Endothelial cell of umbilical vein (primary cell): Measurements from ENCODE around the gene MAB21L2. TPM values are rescaled to one million over a fixed set of nuclear protein-coding genes. Genes with fewer than 3 reads are reported as not detected.

ENCODE experiments used
- BruUV-seq: library from RNA; stranded (reverse); fragments of 400-500 nt; replicated peaks from 2 replicates; lab custom pipeline; 2021; lab: Mats Ljungman, UMichigan
- CTCF ChIA-PET: fragments of 300-600, 350-600 bp; sonication (Branson Sonifier 250); formaldehyde crosslinking; loops from one replicate; lab custom pipeline; 2021; ENCODE audit warnings: antibody characterized with exemption, inconsistent platforms; lab: Charles Lee
- POLR2A ChIA-PET: fragments of 300-600, 350-600 bp; sonication (Branson Sonifier 250); formaldehyde crosslinking; loops from one replicate; lab custom pipeline; 2021; ENCODE audit warnings: antibody characterized with exemption, inconsistent platforms; lab: Charles Lee
- DNase-seq: peaks from one replicate; pipeline ENCODE4 v3.0.0-alpha.2; 2011; ENCODE audit warnings: low read depth, low spot score
- FAIRE-seq: peaks from 2 replicates; lab custom pipeline; 2011; peaks lifted over from hg19 to GRCh38; lab: Jason Lieb, UNC
- H2AFZ ChIP-seq: 2 replicates; pipeline ENCODE4 v1.6.0; 2012; ENCODE audit warnings: low read depth, low read length, control low read depth, inconsistent platforms
- H3K27ac ChIP-seq: 2 replicates; pipeline ENCODE4 v1.5.1; 2011; ENCODE audit warnings: low read depth, mild to moderate bottlenecking, control low read depth, low read length, moderate library complexity; ENCODE audit not compliant: insufficient read depth
- H3K27me3 ChIP-seq, 2 experiments: 2 replicates each; pipeline versions ENCODE4 v1.6.0 to v1.6.1; 2011; ENCODE audit warnings: low read length in 2 of 2, mixed read lengths in 1 of 2; ENCODE audit not compliant: control insufficient read depth in 2 of 2, insufficient read depth in 2 of 2
- H3K36me3 ChIP-seq, 2 experiments: 2 replicates in 1 of 2; 3 replicates in 1 of 2; pipeline ENCODE4 v1.5.1; 2011; ENCODE audit warnings: low read length in 2 of 2, mild to moderate bottlenecking in 1 of 2, moderate library complexity in 1 of 2; ENCODE audit not compliant: control insufficient read depth in 2 of 2, insufficient read depth in 2 of 2; ENCODE audit errors: extremely low read depth in 1 of 2
- H3K4me1 ChIP-seq: 3 replicates; pipeline ENCODE4 v1.5.1; 2011; ENCODE audit warnings: mild to moderate bottlenecking, low read length; ENCODE audit not compliant: control insufficient read depth, insufficient read depth; ENCODE audit errors: extremely low read depth
- H3K4me2 ChIP-seq: 2 replicates; pipeline ENCODE4 v1.6.1; 2011; ENCODE audit warnings: low read length, control low read depth, mixed read lengths; ENCODE audit not compliant: insufficient read depth
- H3K4me3 ChIP-seq, 3 experiments: fragments of 200-600 bp in 1 of 3; sonication (generic), shearing (Covaris generic) in 1 of 3; replicated peaks in 1 of 3; 2 replicates each; pipeline ENCODE4 v1.5.1; 2011 to 2016; ENCODE audit warnings: control low read depth in 3 of 3, low read length in 3 of 3, mild to moderate bottlenecking in 2 of 3, inconsistent platforms in 1 of 3, low read depth in 1 of 3, moderate library complexity in 1 of 3; ENCODE audit not compliant: insufficient read depth in 1 of 3
- H3K79me2 ChIP-seq: 2 replicates; pipeline ENCODE4 v1.6.0; 2012; ENCODE audit warnings: low read length, inconsistent platforms; ENCODE audit not compliant: control insufficient read depth, insufficient read depth
- H3K9ac ChIP-seq: replicated peaks from 2 replicates; pipeline ENCODE3; 2011; ENCODE audit warnings: low read length, control low read depth; ENCODE audit not compliant: insufficient read depth; ENCODE audit errors: extremely low read depth
- H3K9me1 ChIP-seq: replicated peaks from 3 replicates; pipeline ENCODE4 v1.6.0; 2011; ENCODE audit warnings: mild to moderate bottlenecking, low read length; ENCODE audit not compliant: control insufficient read depth, insufficient read depth; ENCODE audit errors: extremely low read depth
- H3K9me3 ChIP-seq: replicated peaks from 2 replicates; pipeline ENCODE4 v1.5.1; 2012; ENCODE audit warnings: low read length, inconsistent platforms; ENCODE audit not compliant: control insufficient read depth, insufficient read depth
- H4K20me1 ChIP-seq: replicated peaks from 2 replicates; pipeline ENCODE3; 2011; ENCODE audit warnings: mild to moderate bottlenecking, low read length; ENCODE audit not compliant: control insufficient read depth, insufficient read depth; ENCODE audit errors: extremely low read depth
- CTCF ChIP-seq, 2 donors: IDR thresholded peaks; 1 replicate in 1 of 2; 2 replicates in 1 of 2; pipeline ENCODE4 v1.5.1; 2011; ENCODE audit warnings: low read length in 2 of 2, mild to moderate bottlenecking in 2 of 2, moderate library complexity in 2 of 2, control low read depth in 1 of 2, inconsistent platforms in 1 of 2, low read depth in 1 of 2; ENCODE audit not compliant: insufficient read depth in 1 of 2; ENCODE audit errors: extremely low read depth in 1 of 2
- EZH2 ChIP-seq: IDR thresholded peaks from 2 replicates; pipeline ENCODE4 v1.6.1; 2012; ENCODE audit warnings: borderline replicate concordance, low read depth, mild to moderate bottlenecking, moderate library complexity, low read length, inconsistent platforms; ENCODE audit not compliant: severe bottlenecking
- FOS ChIP-seq: IDR thresholded peaks from 2 replicates; pipeline ENCODE4 v1.6.1; 2011; ENCODE audit warnings: mild to moderate bottlenecking, low read length, moderate library complexity, borderline replicate concordance; ENCODE audit not compliant: insufficient read depth
- GATA2 ChIP-seq: IDR thresholded peaks from 2 replicates; pipeline ENCODE4 v1.7.0; 2011; ENCODE audit warnings: low read depth, mild to moderate bottlenecking, moderate library complexity, mixed read lengths, low read length; ENCODE audit not compliant: insufficient read length, insufficient read depth
- JUN ChIP-seq: IDR thresholded peaks from 2 replicates; pipeline ENCODE4 v1.6.1; 2011; ENCODE audit warnings: borderline replicate concordance, low read depth; ENCODE audit not compliant: insufficient read length, insufficient read depth
- MAX ChIP-seq: IDR thresholded peaks from 2 replicates; pipeline ENCODE4 v1.6.1; 2011; ENCODE audit not compliant: insufficient read depth, insufficient read length
- MYC ChIP-seq: IDR thresholded peaks from one replicate; pipeline ENCODE4 v1.6.1; 2011; ENCODE audit warnings: mild to moderate bottlenecking, low read depth, low read length
- POLR2A ChIP-seq: IDR thresholded peaks from 2 replicates; pipeline ENCODE4 v1.6.1; 2012; ENCODE audit warnings: low read depth, mild to moderate bottlenecking, control low read depth, low read length
- POLR2AphosphoS5 ChIP-seq: IDR thresholded peaks from 2 replicates; pipeline ENCODE4 v1.6.1; 2012; ENCODE audit warnings: low read depth, mild to moderate bottlenecking, control low read depth, low read length, moderate library complexity; ENCODE audit not compliant: insufficient read depth
- dilution Hi-C: fragments of 300-500 bp; cut with MboI; formaldehyde crosslinking; loops from one replicate; pipeline ENCODE4 v1.15.0; 2019; ENCODE audit warnings: low sequenced_read_pairs; ENCODE audit not compliant: extremely low pct_ligation_motif_present
- intact Hi-C: fragments of 100-400 bp; cut with micrococcal nuclease; formaldehyde crosslinking; loops from one replicate; pipeline ENCODE4 v1.10.0; 2022
- polyA plus RNA-seq, 4 experiments: library from polyadenylated mRNA; depleted of rRNA in 3 of 4; stranded (reverse) in 3 of 4; unstranded in 1 of 4; fragments of >200 nt; gene quantifications; 2 replicates each; pipeline versions ENCODE4 v1.2.1 to v1.2.3, GENCODE V29; 2011 to 2012; ENCODE audit warnings: missing spikeins in 1 of 4
- total RNA-seq: library from RNA; stranded (reverse); gene quantifications from 2 replicates; pipeline ENCODE4 v1.2.3, GENCODE V29; 2021

MAB21L2 gene
- total and polyA plus RNA-seq, 2 donors (not counting 3 experiments of a cell fraction or from before 2014, with no cell fraction given), result not detected

GRCh38 chr4:150625033-150625432, 43.1 kb downstream of the MAB21L2 start:
- intact Hi-C loops, result no loop called here
- Histone ChIP-seq H3K9me3 (no peaks in the 10 kb centered on the region), H4K20me1 (no peaks in the 10 kb centered on the region), H3K27ac (no peak overlapping the region), H3K27me3 (no peaks in the 10 kb centered on the region), H3K4me3 (no peak overlapping the region), H3K4me1 (no peaks in the 10 kb centered on the region), H2AFZ (no peak overlapping the region), H3K9me1 (no peaks in the 10 kb centered on the region), H3K79me2 (no peaks in the 10 kb centered on the region), H3K4me2 (no peak overlapping the region), H3K9ac (no peak overlapping the region), H3K36me3 (no peaks in the 10 kb centered on the region)
- dilution Hi-C loops, result no loop called here
- POLR2A ChIA-PET, result no interaction called here
- TF ChIP-seq FOS, result no peak
- TF ChIP-seq JUN, result no peak
- TF ChIP-seq GATA2, result no peak
- no peak for TF ChIP-seq CTCF (IDR thresholded peaks at IDR 0.05; ENCODE audit: extremely low read depth in 1 of 2, insufficient read depth in 1 of 2, low read depth in 1 of 2, low read length in 2 of 2)
- no peak for TF ChIP-seq POLR2A
- no peak for TF ChIP-seq POLR2AphosphoS5
- TF ChIP-seq MYC, result no peak
- FAIRE-seq, result no peak
- BruUV-seq, result no TSS peak
- CTCF ChIA-PET, result interaction anchor here (0.7 kb wide), 1 partner anchor 19 kb away, joined by 3 read pairs; no protein-coding TSS in a partner anchor
- no peak for DNase-seq

- intact Hi-C loops, result no loop called here
- BruUV-seq, result no TSS peak
- TF ChIP-seq POLR2AphosphoS5, result no peak
- TF ChIP-seq GATA2, result no peak
- no peak for TF ChIP-seq MAX
- TF ChIP-seq FOS, result no peak
- no peak for TF ChIP-seq MYC
- TF ChIP-seq CTCF (IDR thresholded peaks at IDR 0.05; ENCODE audit: extremely low read depth in 1 of 2, insufficient read depth in 1 of 2, low read depth in 1 of 2, low read length in 2 of 2), result no peak
- TF ChIP-seq EZH2, result no peak
Observed at GRCh38 chr4:150628073-150628472, 46.1 kb downstream of the MAB21L2 start.

More at GRCh38 chr4:150628073-150628472, 46.1 kb downstream of the MAB21L2 start:
- Histone ChIP-seq H3K36me3 (no peaks in the 10 kb centered on the region), H3K27ac (no peak overlapping the region), H3K9me3 (no peaks in the 10 kb centered on the region), H3K4me2 (no peak overlapping the region), H2AFZ (no peak overlapping the region), H4K20me1 (no peaks in the 10 kb centered on the region), H3K4me1 (no peaks in the 10 kb centered on the region), H3K27me3 (no peaks in the 10 kb centered on the region), H3K4me3 (no peak overlapping the region), H3K9me1 (no peaks in the 10 kb centered on the region), H3K9ac (no peak overlapping the region), H3K79me2 (no peaks in the 10 kb centered on the region)
- DNase-seq (no peak), FAIRE-seq (no peak)
- POLR2A ChIA-PET, result no interaction called here
- dilution Hi-C loops, result no loop called here
- CTCF ChIA-PET, result no interaction called here
